OCI-LY3 (cell line): ENCODE measurements around the gene PRRT4.

Experiments
- H2AFZ ChIP-seq: fragments of 200-600, 300-600 bp; shearing (Covaris generic); 2 replicates; pipeline ENCODE4 v1.6.0; 2014; ENCODE audit warnings: antibody characterized with exemption, low read depth, low read length
- H3K27ac ChIP-seq: fragments of 200-600, 300-600 bp; sonication (generic); 2 replicates; pipeline ENCODE4 v1.5.1; 2014; ENCODE audit warnings: mild to moderate bottlenecking, low read length, moderate library complexity, mixed read lengths
- H3K27me3 ChIP-seq: fragments of 200-600, 300-600 bp; sonication (generic); 2 replicates; pipeline ENCODE4 v1.6.1; 2014; ENCODE audit warnings: low read depth, low read length, mixed read lengths
- H3K36me3 ChIP-seq: fragments of 200-600, 300-600 bp; sonication (generic); replicated peaks from 2 replicates; pipeline ENCODE3; 2014; ENCODE audit warnings: low read depth, low read length, mixed read lengths
- H3K4me1 ChIP-seq: fragments of 300-600, 200-600 bp; sonication (generic); 2 replicates; pipeline ENCODE4 v1.6.1; 2014; ENCODE audit warnings: low read length, mixed read lengths
- H3K4me2 ChIP-seq: fragments of 200-600, 300-600 bp; sonication (generic); 2 replicates; pipeline ENCODE4 v1.6.1; 2014; ENCODE audit warnings: low read length, mixed read lengths
- H3K4me3 ChIP-seq: fragments of 300-600, 200-600 bp; sonication (generic); 2 replicates; pipeline ENCODE4 v1.5.1; 2014; ENCODE audit warnings: antibody characterized with exemption, mild to moderate bottlenecking, low read length, moderate library complexity
- H3K79me2 ChIP-seq: fragments of 300-600, 200-600 bp; shearing (Covaris generic); 2 replicates; pipeline ENCODE4 v1.6.1; 2014; ENCODE audit warnings: mild to moderate bottlenecking, low read length, mixed read lengths
- H3K9ac ChIP-seq: fragments of 300-600, 200-600 bp; shearing (Covaris generic); 2 replicates; pipeline ENCODE4 v1.6.0; 2014; ENCODE audit warnings: mild to moderate bottlenecking, low read length, moderate library complexity
- H3K9me3 ChIP-seq: fragments of 200-600, 300-600 bp; shearing (Covaris generic); 2 replicates; pipeline ENCODE4 v1.6.1; 2014; ENCODE audit warnings: low read length, mixed read lengths; ENCODE audit not compliant: insufficient read depth
- H4K20me1 ChIP-seq: fragments of 200-600, 300-600 bp; sonication (generic); 2 replicates; pipeline ENCODE4 v1.6.1; 2016; ENCODE audit warnings: low read length, mixed read lengths; ENCODE audit not compliant: insufficient read depth
- EZH2phosphoT487 ChIP-seq: fragments of 200-600 bp; shearing (Covaris generic); IDR thresholded peaks from 2 replicates; pipeline ENCODE4 v1.6.1; 2018; ENCODE audit warnings: antibody characterized with exemption, mixed run types, low read depth
- TF ChIP-seq, protein P1 (sequence below): fragments of 200-600, 300-600 bp; sonication (generic); IDR thresholded peaks from 2 replicates; pipeline ENCODE4 v1.5.1; 2014; ENCODE audit warnings: antibody characterized with exemption, low read length, low read depth

Gene PRRT4

GRCh38 chr7:128383776-128384175, 22.3 kb upstream of the PRRT4 start:
- H3K27ac ChIP-seq = no peak overlapping the region
- no peaks in the 10 kb centered on the region for H3K36me3 ChIP-seq
- no peak overlapping the region for H3K9ac ChIP-seq
- no peaks in the 10 kb centered on the region for H3K79me2 ChIP-seq
- H4K20me1 ChIP-seq = no peaks in the 10 kb centered on the region
- no peaks in the 10 kb centered on the region; the same call in 1 of the 2 replicates for H3K4me1 ChIP-seq
- no peak overlapping the region for H3K4me2 ChIP-seq
- no peaks in the 10 kb centered on the region for H3K9me3 ChIP-seq
- H3K4me3 ChIP-seq = no peak overlapping the region
- no peaks in the 10 kb centered on the region for H3K27me3 ChIP-seq
- H2AFZ ChIP-seq = no peak overlapping the region
- TF ChIP-seq EZH2phosphoT487 = no peak
- TF ChIP-seq, protein P1, sequence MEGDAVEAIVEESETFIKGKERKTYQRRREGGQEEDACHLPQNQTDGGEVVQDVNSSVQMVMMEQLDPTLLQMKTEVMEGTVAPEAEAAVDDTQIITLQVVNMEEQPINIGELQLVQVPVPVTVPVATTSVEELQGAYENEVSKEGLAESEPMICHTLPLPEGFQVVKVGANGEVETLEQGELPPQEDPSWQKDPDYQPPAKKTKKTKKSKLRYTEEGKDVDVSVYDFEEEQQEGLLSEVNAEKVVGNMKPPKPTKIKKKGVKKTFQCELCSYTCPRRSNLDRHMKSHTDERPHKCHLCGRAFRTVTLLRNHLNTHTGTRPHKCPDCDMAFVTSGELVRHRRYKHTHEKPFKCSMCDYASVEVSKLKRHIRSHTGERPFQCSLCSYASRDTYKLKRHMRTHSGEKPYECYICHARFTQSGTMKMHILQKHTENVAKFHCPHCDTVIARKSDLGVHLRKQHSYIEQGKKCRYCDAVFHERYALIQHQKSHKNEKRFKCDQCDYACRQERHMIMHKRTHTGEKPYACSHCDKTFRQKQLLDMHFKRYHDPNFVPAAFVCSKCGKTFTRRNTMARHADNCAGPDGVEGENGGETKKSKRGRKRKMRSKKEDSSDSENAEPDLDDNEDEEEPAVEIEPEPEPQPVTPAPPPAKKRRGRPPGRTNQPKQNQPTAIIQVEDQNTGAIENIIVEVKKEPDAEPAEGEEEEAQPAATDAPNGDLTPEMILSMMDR = no peak

DNA sequence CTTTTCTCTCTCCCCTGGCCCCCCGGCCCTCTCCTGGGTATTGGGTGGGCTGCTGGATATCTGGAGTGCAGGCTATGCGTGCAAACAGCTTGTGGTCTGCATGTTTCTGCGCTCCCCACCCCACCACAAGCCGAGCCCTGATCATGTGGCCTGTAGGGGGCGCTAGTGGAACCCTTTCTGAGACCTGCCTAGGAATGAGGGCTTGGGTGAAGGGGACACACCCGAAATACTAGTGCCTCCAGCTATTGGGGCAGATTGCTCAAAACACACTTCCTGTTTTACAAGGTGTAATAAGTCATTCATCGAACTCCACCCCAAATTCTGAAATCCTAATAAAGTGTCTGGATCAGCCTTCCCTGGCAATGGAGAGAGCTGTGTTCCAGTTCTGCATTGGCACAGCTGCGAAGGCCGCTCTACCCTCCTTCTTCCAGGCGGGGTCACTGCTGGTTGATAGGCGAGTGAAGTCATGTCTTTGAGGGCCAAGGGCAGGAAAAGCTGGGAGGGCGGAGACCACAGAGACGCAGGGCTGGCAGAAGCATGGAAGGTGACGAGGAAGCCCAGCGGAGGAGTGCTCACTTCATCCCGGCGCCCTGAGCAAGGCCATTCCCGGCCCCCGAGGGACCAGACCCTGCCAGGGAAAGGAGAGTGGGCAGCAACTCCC, 19.8 kb upstream of the PRRT4 start:
- Histone ChIP-seq H3K4me3 (no peak overlapping the region), H3K9me3 (no peaks in the 10 kb centered on the region), H4K20me1 (no peaks in the 10 kb centered on the region), H2AFZ (no peak overlapping the region), H3K79me2 (no peaks in the 10 kb centered on the region), H3K27ac (no peak overlapping the region), H3K27me3 (no peaks in the 10 kb centered on the region), H3K4me1 (no peaks in the 10 kb centered on the region; the same call in 1 of the 2 replicates), H3K4me2 (no peak overlapping the region), H3K9ac (no peak overlapping the region), H3K36me3 (no peaks in the 10 kb centered on the region)
- TF ChIP-seq EZH2phosphoT487 = no peak
- TF ChIP-seq, protein P1 = peak; percentile 79

- Histone ChIP-seq H3K27ac (no peak overlapping the region), H3K4me2 (no peak overlapping the region), H2AFZ (no peak overlapping the region), H3K36me3 (no peaks in the 10 kb centered on the region), H3K27me3 (no peaks in the 10 kb centered on the region), H4K20me1 (no peaks in the 10 kb centered on the region), H3K4me1 (no peaks in the 10 kb centered on the region; the same call in 1 of the 2 replicates), H3K4me3 (no peak overlapping the region), H3K9ac (no peak overlapping the region), H3K9me3 (no peaks in the 10 kb centered on the region), H3K79me2 (no peaks in the 10 kb centered on the region)
- TF ChIP-seq EZH2phosphoT487 = no peak
- TF ChIP-seq, protein P1 = no peak
Observed at GRCh38 chr7:128380483-128381106, 19.1 kb upstream of the PRRT4 start.

DNA sequence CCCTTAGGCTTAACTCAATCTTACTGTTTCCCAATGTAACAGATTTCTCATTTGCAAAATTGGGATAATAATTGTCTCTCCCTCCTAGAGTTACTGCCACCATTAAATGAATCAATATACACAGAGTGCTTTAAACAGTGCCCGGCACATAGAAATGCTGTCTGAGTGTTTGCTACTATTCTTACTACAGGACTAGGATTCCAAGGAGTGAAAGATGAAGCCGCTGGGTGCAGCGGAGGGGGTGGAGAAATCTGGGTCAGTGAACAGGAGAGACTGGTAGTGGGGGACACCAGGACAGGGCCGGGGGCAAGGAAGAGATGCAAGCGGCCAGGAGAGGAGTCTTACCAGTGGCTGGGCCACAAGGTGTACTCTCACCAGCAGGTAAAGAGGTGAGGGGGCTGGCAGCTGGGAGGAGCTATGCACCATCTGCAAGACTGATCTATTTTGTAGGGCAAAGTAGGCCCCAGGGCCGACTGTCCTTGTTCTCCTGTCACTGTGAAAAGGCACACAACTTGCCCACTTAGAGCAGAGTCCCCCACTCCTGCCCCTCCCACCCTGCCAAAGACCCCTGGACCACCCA, 18.5 kb upstream of the PRRT4 start:
- Histone ChIP-seq H3K9ac (no peak overlapping the region), H3K4me3 (no peak overlapping the region), H2AFZ (no peak overlapping the region), H3K4me2 (no peak overlapping the region), H3K27ac (no peak overlapping the region), H3K27me3 (no peaks in the 10 kb centered on the region), H3K4me1 (no peaks in the 10 kb centered on the region; the same call in 1 of the 2 replicates), H3K9me3 (no peaks in the 10 kb centered on the region), H4K20me1 (no peaks in the 10 kb centered on the region), H3K36me3 (no peaks in the 10 kb centered on the region), H3K79me2 (no peaks in the 10 kb centered on the region)
- TF ChIP-seq, protein P1 = no peak
- no peak for TF ChIP-seq EZH2phosphoT487
